ENCODE results near the gene KCNQ1OT1.

The KCNQ1OT1 gene

DNA sequence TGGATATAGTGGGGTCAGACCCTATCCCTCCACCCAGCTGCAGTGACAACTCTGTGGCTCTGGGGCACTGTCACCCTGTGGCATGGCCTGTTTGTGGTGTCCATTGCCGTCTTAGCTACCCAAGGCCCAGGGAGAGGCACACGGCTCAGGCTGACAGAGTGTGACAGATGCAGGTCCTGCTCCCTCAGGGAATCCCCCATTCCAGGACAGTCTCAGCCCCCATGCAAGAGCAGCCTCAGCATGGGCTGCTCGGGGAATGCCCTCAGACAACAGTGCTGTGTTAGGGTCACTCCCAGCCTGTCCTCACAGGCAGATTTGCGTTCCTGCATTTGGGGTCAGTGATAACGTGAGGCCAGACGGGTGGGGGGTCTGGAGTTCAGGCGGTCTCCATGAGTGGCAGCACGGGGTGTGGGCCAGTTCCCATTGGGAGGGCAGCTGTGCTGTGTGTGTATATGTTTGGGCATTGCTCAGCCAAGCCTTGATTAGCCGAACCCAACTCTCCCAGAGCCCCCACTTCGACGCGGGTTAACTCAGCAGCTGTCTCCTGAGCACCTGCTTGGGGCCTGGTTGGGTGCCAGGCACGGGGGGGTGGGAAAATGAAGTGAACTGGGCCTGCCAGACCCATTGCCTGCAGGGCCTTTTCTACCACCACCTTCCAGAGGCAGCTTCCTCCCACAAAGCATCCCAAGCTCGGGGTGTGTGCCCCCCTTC lies 5.3 kb upstream of the KCNQ1OT1 start:
- Histone ChIP-seq H3K36me3 (ENCODE audit: insufficient read depth, low read length) (no peaks in the 10 kb centered on the region), H3K9me3 (replicated peaks; ENCODE audit: low read length) (no peaks in the 10 kb centered on the region), H3K9ac (ENCODE audit: low read depth, low read length) (no peak overlapping the region), H3K4me3 (ENCODE audit: low read length) (no peak overlapping the region), H3K4me2 (ENCODE audit: low read length) (no peak overlapping the region), H3K27me3 (ENCODE audit: control insufficient read depth, insufficient read depth, low read length) (peaks cover 44% of the 10 kb centered on the region), H3K4me1 (ENCODE audit: control insufficient read depth, insufficient read depth, low read length) (peaks cover 12% of the 10 kb centered on the region)

- Histone ChIP-seq H3K9me3 (replicated peaks; ENCODE audit: low read length) (no peaks in the 10 kb centered on the region), H3K9ac (ENCODE audit: low read depth, low read length) (no peak overlapping the region), H3K4me1 (ENCODE audit: control insufficient read depth, insufficient read depth, low read length) (peaks cover 9% of the 10 kb centered on the region), H3K4me3 (ENCODE audit: low read length) (no peak overlapping the region), H3K36me3 (ENCODE audit: insufficient read depth, low read length) (no peaks in the 10 kb centered on the region), H3K4me2 (ENCODE audit: low read length) (no peak overlapping the region), H3K27me3 (ENCODE audit: control insufficient read depth, insufficient read depth, low read length) (peaks cover 37% of the 10 kb centered on the region)
Measured at GRCh38 chr11:2704356-2704755, 4.6 kb upstream of the KCNQ1OT1 start.

GRCh38 chr11:2703363-2704141 lies 3.8 kb upstream of the KCNQ1OT1 start:
- peaks cover 34% of the 10 kb centered on the region for H3K27me3 ChIP-seq (ENCODE audit: control insufficient read depth, insufficient read depth, low read length)
- H3K4me3 ChIP-seq (ENCODE audit: low read length): no peak overlapping the region
- no peak overlapping the region for H3K4me2 ChIP-seq (ENCODE audit: low read length)
- no peaks in the 10 kb centered on the region for H3K36me3 ChIP-seq (ENCODE audit: insufficient read depth, low read length)
- no peaks in the 10 kb centered on the region for H3K9me3 ChIP-seq (replicated peaks; ENCODE audit: low read length)
- no peak overlapping the region for H3K9ac ChIP-seq (ENCODE audit: low read depth, low read length)
- H3K4me1 ChIP-seq (ENCODE audit: control insufficient read depth, insufficient read depth, low read length): peaks cover 9% of the 10 kb centered on the region

- no peaks in the 10 kb centered on the region for H3K9me3 ChIP-seq (replicated peaks; ENCODE audit: low read length)
- H3K4me1 ChIP-seq (ENCODE audit: control insufficient read depth, insufficient read depth, low read length): peaks cover 9% of the 10 kb centered on the region
- H3K27me3 ChIP-seq (ENCODE audit: control insufficient read depth, insufficient read depth, low read length): peaks cover 28% of the 10 kb centered on the region
- no peak overlapping the region for H3K9ac ChIP-seq (ENCODE audit: low read depth, low read length)
- no peak overlapping the region for H3K4me2 ChIP-seq (ENCODE audit: low read length)
- no peaks in the 10 kb centered on the region for H3K36me3 ChIP-seq (ENCODE audit: insufficient read depth, low read length)
- no peak overlapping the region for H3K4me3 ChIP-seq (ENCODE audit: low read length)
Measured at GRCh38 chr11:2702771-2703362, 3.1 kb upstream of the KCNQ1OT1 start.

GRCh38 chr11:2701898-2702434 lies 2.2 kb upstream of the KCNQ1OT1 start:
- H3K4me3 ChIP-seq (ENCODE audit: low read length): no peak overlapping the region
- H3K36me3 ChIP-seq (ENCODE audit: insufficient read depth, low read length): no peaks in the 10 kb centered on the region
- peaks cover 9% of the 10 kb centered on the region for H3K4me1 ChIP-seq (ENCODE audit: control insufficient read depth, insufficient read depth, low read length)
- no peak overlapping the region for H3K4me2 ChIP-seq (ENCODE audit: low read length)
- H3K27me3 ChIP-seq (ENCODE audit: control insufficient read depth, insufficient read depth, low read length): peaks cover 23% of the 10 kb centered on the region
- no peak overlapping the region for H3K9ac ChIP-seq (ENCODE audit: low read depth, low read length)
- H3K9me3 ChIP-seq (replicated peaks; ENCODE audit: low read length): no peaks in the 10 kb centered on the region

DNA sequence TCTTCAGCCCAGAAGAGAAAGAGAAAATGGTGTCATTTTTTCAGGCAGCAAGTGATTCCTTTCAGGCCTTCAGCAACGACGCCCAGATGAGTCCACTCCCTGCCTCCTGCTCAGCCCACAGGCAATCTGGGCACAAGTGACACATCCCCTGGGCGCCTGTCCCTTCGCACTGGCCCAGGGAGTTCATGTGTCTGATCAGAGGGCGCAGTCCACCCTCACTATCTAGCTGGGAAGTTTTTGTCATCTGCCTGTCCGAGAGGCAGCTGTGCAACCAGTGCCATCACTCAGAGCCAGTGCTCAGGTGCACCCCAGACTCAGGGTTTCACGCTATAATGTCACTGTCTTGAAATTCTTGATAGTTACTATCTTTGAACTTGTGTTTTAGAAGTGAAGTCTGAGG lies 1.4 kb upstream of the KCNQ1OT1 start:
- peak overlapping the region; percentile 75 for H3K4me3 ChIP-seq (ENCODE audit: low read length)
- no peak overlapping the region for H3K9ac ChIP-seq (ENCODE audit: low read depth, low read length)
- H3K4me1 ChIP-seq (ENCODE audit: control insufficient read depth, insufficient read depth, low read length): peaks cover 9% of the 10 kb centered on the region
- H3K9me3 ChIP-seq (replicated peaks; ENCODE audit: low read length): no peaks in the 10 kb centered on the region
- peaks cover 23% of the 10 kb centered on the region for H3K27me3 ChIP-seq (ENCODE audit: control insufficient read depth, insufficient read depth, low read length)
- peak overlapping the region; percentile 91 for H3K4me2 ChIP-seq (ENCODE audit: low read length)
- H3K36me3 ChIP-seq (ENCODE audit: insufficient read depth, low read length): no peaks in the 10 kb centered on the region

GRCh38 chr11:2700415-2701211 lies 819 bp upstream of the KCNQ1OT1 start:
- Histone ChIP-seq H3K4me3 (ENCODE audit: low read length) (peak overlapping the region; percentile 75), H3K36me3 (ENCODE audit: insufficient read depth, low read length) (no peaks in the 10 kb centered on the region), H3K4me1 (ENCODE audit: control insufficient read depth, insufficient read depth, low read length) (peaks cover 9% of the 10 kb centered on the region), H3K9me3 (replicated peaks; ENCODE audit: low read length) (no peaks in the 10 kb centered on the region), H3K27me3 (ENCODE audit: control insufficient read depth, insufficient read depth, low read length) (peaks cover 23% of the 10 kb centered on the region), H3K4me2 (ENCODE audit: low read length) (peak overlapping the region; percentile 91), H3K9ac (ENCODE audit: low read depth, low read length) (peak overlapping the region; percentile 93)

- no peaks in the 10 kb centered on the region for H3K36me3 ChIP-seq (ENCODE audit: insufficient read depth, low read length)
- peak overlapping the region; percentile 89 for H3K4me3 ChIP-seq (ENCODE audit: low read length)
- H3K27me3 ChIP-seq (ENCODE audit: control insufficient read depth, insufficient read depth, low read length): peaks cover 17% of the 10 kb centered on the region
- peak overlapping the region; percentile 79 for H3K4me2 ChIP-seq (ENCODE audit: low read length)
- no peaks in the 10 kb centered on the region for H3K9me3 ChIP-seq (replicated peaks; ENCODE audit: low read length)
- H3K9ac ChIP-seq (ENCODE audit: low read depth, low read length): peak overlapping the region; percentile 78
- peaks cover 9% of the 10 kb centered on the region for H3K4me1 ChIP-seq (ENCODE audit: control insufficient read depth, insufficient read depth, low read length)
Measured at GRCh38 chr11:2699185-2699530, 636 bp downstream of the KCNQ1OT1 start.

DNA sequence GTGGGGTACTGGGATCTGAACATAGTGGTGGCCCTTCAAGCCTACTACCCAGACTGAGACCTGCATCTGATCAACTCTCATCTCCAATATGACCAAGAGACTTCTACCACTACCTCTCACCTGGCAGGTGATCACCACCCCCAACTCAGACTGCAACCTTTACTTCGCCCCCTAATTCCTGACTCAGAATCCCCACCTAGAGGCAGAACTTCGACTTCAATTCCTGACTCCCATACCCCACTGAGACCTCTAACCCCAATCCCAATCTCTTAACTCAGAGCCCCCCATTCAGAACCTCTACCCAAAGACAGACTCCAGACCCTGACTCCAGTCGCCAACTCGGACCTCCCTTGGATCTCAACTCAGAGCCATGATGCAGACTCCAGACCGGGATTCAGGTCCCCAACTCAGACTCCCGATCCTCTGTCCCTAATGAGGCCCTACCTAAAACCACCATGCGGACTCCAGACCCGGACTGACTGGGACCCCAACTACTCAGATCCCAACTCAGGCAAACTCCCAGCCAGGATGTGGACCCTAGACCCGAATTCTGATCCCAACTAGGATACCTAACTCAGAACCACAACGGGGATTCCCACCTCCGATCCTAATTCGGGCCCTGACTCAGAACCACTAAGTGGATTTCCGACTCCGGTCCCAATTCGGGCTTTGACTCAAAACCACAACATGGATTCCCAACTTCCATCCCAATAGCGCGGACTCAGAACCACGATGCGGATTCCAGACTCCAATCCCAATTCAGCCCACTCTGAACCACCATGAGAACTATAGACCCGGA lies 1.2 kb downstream of the KCNQ1OT1 start:
- Histone ChIP-seq H3K36me3 (ENCODE audit: insufficient read depth, low read length) (no peaks in the 10 kb centered on the region), H3K4me2 (ENCODE audit: low read length) (peak overlapping the region; percentile 79), H3K4me3 (ENCODE audit: low read length) (peak overlapping the region; percentile 89), H3K4me1 (ENCODE audit: control insufficient read depth, insufficient read depth, low read length) (peaks cover 9% of the 10 kb centered on the region), H3K27me3 (ENCODE audit: control insufficient read depth, insufficient read depth, low read length) (peaks cover 12% of the 10 kb centered on the region), H3K9ac (ENCODE audit: low read depth, low read length) (peak overlapping the region; percentile 78), H3K9me3 (replicated peaks; ENCODE audit: low read length) (no peaks in the 10 kb centered on the region)

DNA sequence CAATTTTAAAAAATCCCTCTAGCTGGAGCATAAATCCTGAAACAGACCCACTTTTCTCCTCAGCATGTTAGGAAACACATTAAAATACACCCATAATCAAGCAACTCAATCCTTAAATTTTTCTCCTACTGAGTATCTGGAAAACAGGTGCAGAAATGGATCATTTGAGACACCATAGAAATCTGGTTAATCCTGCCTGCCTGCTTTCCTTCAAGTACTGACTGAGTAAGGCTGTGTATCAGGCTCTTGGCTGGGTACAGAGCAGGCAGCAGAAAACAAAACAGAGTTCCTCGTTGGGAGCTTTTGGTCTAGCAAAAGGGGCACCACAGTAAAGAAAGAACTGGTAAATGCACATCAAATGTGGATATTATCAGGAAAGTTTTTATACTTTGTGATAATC lies 1.9 kb downstream of the KCNQ1OT1 start:
- Histone ChIP-seq H3K9me3 (replicated peaks; ENCODE audit: low read length) (no peaks in the 10 kb centered on the region), H3K4me1 (ENCODE audit: control insufficient read depth, insufficient read depth, low read length) (peaks cover 4% of the 10 kb centered on the region), H3K9ac (ENCODE audit: low read depth, low read length) (peak overlapping the region; percentile 78), H3K27me3 (ENCODE audit: control insufficient read depth, insufficient read depth, low read length) (peaks cover 4% of the 10 kb centered on the region), H3K36me3 (ENCODE audit: insufficient read depth, low read length) (no peaks in the 10 kb centered on the region), H3K4me3 (ENCODE audit: low read length) (peak overlapping the region; percentile 89), H3K4me2 (ENCODE audit: low read length) (peak overlapping the region; percentile 79)

Measured in skeletal muscle satellite cell (primary cell).